Measurements from ENCODE around the gene MIDN. TPM values are rescaled to one million over a fixed set of nuclear protein-coding genes. Genes with fewer than 3 reads are reported as not detected.

The MIDN gene
- total and polyA plus RNA-seq, 10 of the 15 experiments (the other 5 are each of a cell fraction or from before 2014, with no cell fraction given), result 0.38 to 51.5 (median 7.2) TPM

GRCh38 chr19:1205114-1206099 is 43.0 kb upstream of the MIDN start, which contains the start of gene STK11 (continued):
- TF ChIP-seq PRDM15 (CRISPR knock-in tag; IDR thresholded peaks at IDR 0.05) (no peak), NR2F1 (conservative IDR thresholded peaks at IDR 0.05) (peak; percentile 100), MYC (IDR thresholded peaks at IDR 0.05; ENCODE audit: insufficient read depth, insufficient read length, insufficient replicate concordance, low read length, severe bottlenecking) (no peak), CBX5 (IDR thresholded peaks at IDR 0.05; ENCODE audit: low read depth) (no peak), MEF2A (IDR thresholded peaks at IDR 0.05; ENCODE audit: insufficient read depth, low read depth, low read length) (no peak), SRF (IDR thresholded peaks at IDR 0.05; ENCODE audit: low read depth in 2 of 2, low read length in 2 of 2) (no peak), BHLHE40 (IDR thresholded peaks at IDR 0.05; ENCODE audit: borderline replicate concordance in 1 of 2, low read depth in 2 of 2, low read length in 1 of 2) (peak; percentile 16 to 87; a peak in 2 of 4 replicates), SMARCA5 (IDR thresholded peaks at IDR 0.05) (peak; percentile 76), HSF1 (IDR thresholded peaks at IDR 0.05; ENCODE audit: low read depth, low read length) (no peak), ZNF24 (IDR thresholded peaks at IDR 0.05) (no peak), TBL1XR1 (IDR thresholded peaks at IDR 0.05; ENCODE audit: low read depth, low read length) (0 out of 2 replicates have a peak, but pooled peaks have one; percentile 7), KLF5 (IDR thresholded peaks at IDR 0.05; ENCODE audit: partially characterized antibody) (no peak), HDAC6 (IDR thresholded peaks at IDR 0.05; ENCODE audit: unreplicated experiment) (no peak), ZNF687 (IDR thresholded peaks at IDR 0.05) (peak; percentile 67; the same call in 1 of the 2 replicates), PAX5 (IDR thresholded peaks at IDR 0.05; ENCODE audit: borderline replicate concordance, low read depth, low read length) (no peak), JUNB (IDR thresholded peaks at IDR 0.05) (no peak), EZH2 (IDR thresholded peaks at IDR 0.05; ENCODE audit: borderline replicate concordance, control insufficient read depth, low read depth, low read length) (no peak)

Measured in GM12878 (cell line).